Heart left ventricle (tissue), 16 donors: Measurements from ENCODE around the gene RAB36. TPM values are rescaled to one million over a fixed set of nuclear protein-coding genes. Genes with fewer than 3 reads are reported as not detected.

Source experiments
- ATAC-seq, 4 donors: fragments of 200-7000 bp; cut with Tn5 transposase; one replicate each; pipeline ENCODE4 v1.9.1; 2020 to 2022; ENCODE audit warnings: moderate library complexity in 4 of 4, mild to moderate bottlenecking in 3 of 4, moderate number of reproducible peaks in 1 of 4
- DNase-seq, 5 donors: peaks; one replicate each; pipeline ENCODE4 v3.0.0-alpha.2; 2020
- H3K27ac ChIP-seq, 12 donors: fragments of 200-600 bp; sonication (generic) in 4 of 12; one replicate each; pipeline versions ENCODE4 v1.5.0 to v1.8.0; 2016 to 2022; ENCODE audit warnings: mild to moderate bottlenecking in 2 of 12
- H3K27me3 ChIP-seq, 9 donors: fragments of 200-600 bp; sonication (generic) in 2 of 9; one replicate each; pipeline versions ENCODE4 v1.5.1 to v1.8.0; 2016 to 2022; ENCODE audit warnings: mild to moderate bottlenecking in 3 of 9
- H3K36me3 ChIP-seq, 9 donors: fragments of 200-600 bp; sonication (generic) in 2 of 9; one replicate each; pipeline versions ENCODE4 v1.5.0 to v1.8.0; 2018 to 2022; ENCODE audit warnings: mild to moderate bottlenecking in 2 of 9
- H3K4me1 ChIP-seq, 12 donors: fragments of 200-600 bp; sonication (generic) in 4 of 12; one replicate each; pipeline versions ENCODE4 v1.5.0 to v1.8.0; 2016 to 2022; ENCODE audit warnings: mild to moderate bottlenecking in 3 of 12
- H3K4me3 ChIP-seq, 12 donors: fragments of 200-600 bp; sonication (generic) in 4 of 12; one replicate each; pipeline versions ENCODE4 v1.5.0 to v1.8.0; 2017 to 2022; ENCODE audit warnings: mild to moderate bottlenecking in 9 of 12, moderate library complexity in 4 of 12
- H3K9me3 ChIP-seq, 12 donors: fragments of 200-600 bp; sonication (generic) in 4 of 12; one replicate each; pipeline versions ENCODE4 v1.5.0 to v1.8.0; 2016 to 2022; ENCODE audit warnings: mild to moderate bottlenecking in 1 of 12
- CTCF ChIP-seq, 12 donors: fragments of 200-600 bp; sonication (generic) in 4 of 12; IDR thresholded peaks; one replicate each; pipeline versions ENCODE4 v1.5.0 to v1.8.0; 2018 to 2022; ENCODE audit warnings: antibody characterized with exemption in 12 of 12, mild to moderate bottlenecking in 5 of 12
- POLR2A ChIP-seq, 2 donors: fragments of 450-650 bp; IDR thresholded peaks; one replicate each; pipeline ENCODE4 v1.6.1; 2017; ENCODE audit warnings: antibody characterized with exemption in 2 of 2, mild to moderate bottlenecking in 2 of 2, moderate library complexity in 2 of 2
- WGBS, 4 donors: extraction: QIAGEN DNeasy Blood & Tissue Kit in 2 of 4; methylation state at CpG; one replicate each; pipeline versions ENCODE4 v1.1.5 to v1.1.7; 2013 to 2018; 5-methylcytosine and 5-hydroxymethylcytosine counted together
- intact Hi-C, 10 donors: fragments of 100-400 bp; cut with DNase I; formaldehyde crosslinking; loops; one replicate each; pipeline versions ENCODE4 v1.11.1 to v1.14.2; 2022
- polyA plus RNA-seq, 2 donors: library from polyadenylated mRNA; stranded (reverse); fragments of 200-250 nt; gene quantifications; one replicate each; pipeline ENCODE4 v1.2.3, GENCODE V29; 2013
- total RNA-seq, 9 donors: library from RNA; depleted of rRNA in 2 of 9; stranded (reverse); fragments of >200 nt in 2 of 9; fragmentation: NEBNext Ultra II Directional in 3 of 9; extraction: Animal tissue kit (Norgen Biotek cat#: 25700) in 3 of 9; gene quantifications; one replicate each; pipeline versions ENCODE4 v1.1.0 to v1.2.4, GENCODE V29; 2016 to 2023
- donor health status: ischemic (EF 13 %, LVEDD 7.1; RV severe dilation, severe dysfunction).
- donor health status: healthy with polysubstance abuse.
- donor health status: DM: no; HTN: yes; CAD: no.
- donor health status: DM: no; HTN: no; CAD: no.
- donor health status: ischemic (EF 25% LVEDD 6.9; RV normal size, moderate dysfunction).
- donor health status: ischemic (EF 25% LVEDD 5.7; RV mildly dilated, moderate dysfunction).
- donor health status: healthy.
- donor health status: DM: yes; HTN: yes; CAD: no.
- donor health status: ischemic (EF 35%, LVEDD 5.7; RV mildly dilated, moderate dysfunction).
- donor health status: nonischemic (EF 11% LVEDD 7.7; RV severe dilation, severe dysfunction).
- donor health status: DM: yes; HTN: yes; CAD: no.
- donor health status: PGD.
- donor health status: ischemic (EF 29% LVEDD 5.4; RV normal size, mild dysfunction).
- donor health status: nonischemic (EF 23%, LVEDD 6.1; RV moderate dilation, normal function).

The RAB36 gene
- total and polyA plus RNA-seq, 11 donors: 0.11 to 3.2 (median 0.54) TPM

- WGBS, 4 donors: 54 to 84% (median 80%) methylated on average over 2 to 8 of the region's 8 CpGs
- peak in 1 of 5 donors; percentile 41 for DNase-seq
- no peak for ATAC-seq
- Histone ChIP-seq H3K36me3 (no peaks in the 10 kb centered on the region), H3K4me3 (no peak overlapping the region), H3K9me3 (no peaks in the 10 kb centered on the region), H3K4me1 (no peaks in the 10 kb centered on the region), H3K27ac (peak overlapping the region in 1 of 12 donors; percentile 24), H3K27me3 (no peaks in the 10 kb centered on the region)
- intact Hi-C loops: no loop called here
- TF ChIP-seq CTCF (IDR thresholded peaks at IDR 0.05) (no peak), POLR2A (IDR thresholded peaks at IDR 0.05) (no peak)
Measured at GRCh38 chr22:23163665-23164064, 18.4 kb downstream of the RAB36 start.

- ATAC-seq (no peak), DNase-seq (peak in 1 of 5 donors; percentile 12)
- H3K4me3 ChIP-seq: no peak overlapping the region
- H3K27ac ChIP-seq: peak overlapping the region in 1 of 12 donors; percentile 24
- intact Hi-C loops: no loop called here
- TF ChIP-seq POLR2A (IDR thresholded peaks at IDR 0.05) (no peak), CTCF (IDR thresholded peaks at IDR 0.05) (no peak)
- H3K9me3 ChIP-seq: no peaks in the 10 kb centered on the region
- no peaks in the 10 kb centered on the region for H3K36me3 ChIP-seq
- no peaks in the 10 kb centered on the region for H3K4me1 ChIP-seq
- 68 to 88% (median 84%) methylated on average over 10 to 11 of the region's 11 CpGs for WGBS, 4 donors
- H3K27me3 ChIP-seq: no peaks in the 10 kb centered on the region
Measured at GRCh38 chr22:23164091-23164490, 18.8 kb downstream of the RAB36 start.

- DNase-seq (no peak), ATAC-seq (no peak)
- Histone ChIP-seq H3K4me3 (no peak overlapping the region), H3K9me3 (no peaks in the 10 kb centered on the region), H3K4me1 (no peaks in the 10 kb centered on the region), H3K27ac (no peak overlapping the region), H3K27me3 (no peaks in the 10 kb centered on the region), H3K36me3 (no peaks in the 10 kb centered on the region)
- no peak for TF ChIP-seq POLR2A (IDR thresholded peaks at IDR 0.05)
- TF ChIP-seq CTCF (IDR thresholded peaks at IDR 0.05): no peak
- WGBS, 4 donors: 85 to 89% (median 87%) methylated on average over 4 to 6 of the region's 6 CpGs
- intact Hi-C loops: no loop called here
Measured at GRCh38 chr22:23166042-23166831, 21.0 kb downstream of the RAB36 start.

- H3K4me3 ChIP-seq: no peak overlapping the region
- no peaks in the 10 kb centered on the region for H3K9me3 ChIP-seq
- intact Hi-C loops: no loop called here
- no peak overlapping the region for H3K27ac ChIP-seq
- peak in 1 of 5 donors; percentile 9 for DNase-seq
- no peaks in the 10 kb centered on the region for H3K4me1 ChIP-seq
- no peaks in the 10 kb centered on the region for H3K27me3 ChIP-seq
- WGBS, 4 donors: 71 to 87% (median 78%) methylated on average over 9 to 10 of the region's 10 CpGs
- no peak for TF ChIP-seq CTCF (IDR thresholded peaks at IDR 0.05)
- no peak for TF ChIP-seq POLR2A (IDR thresholded peaks at IDR 0.05)
- H3K36me3 ChIP-seq: no peaks in the 10 kb centered on the region
- no peak for ATAC-seq
Measured at GRCh38 chr22:23166841-23167616, 21.8 kb downstream of the RAB36 start.
